Heart right ventricle (tissue), 16 donors: ENCODE results near the gene SARDH. TPM values are rescaled to one million over a fixed set of nuclear protein-coding genes. Genes with fewer than 3 reads are reported as not detected.

Experiments
- ATAC-seq, 8 donors: fragments of 200-7000 bp; cut with Tn5 transposase; one replicate each; pipeline ENCODE4 v1.9.1; 2020; ENCODE audit warnings: mild to moderate bottlenecking in 8 of 8, moderate library complexity in 8 of 8, moderate number of reproducible peaks in 1 of 8
- DNase-seq, 2 donors: peaks; one replicate each; pipeline ENCODE4 v3.0.0-alpha.2; 2020
- H3K27ac ChIP-seq, 10 donors: fragments of 200-600 bp; sonication (generic) in 2 of 10; one replicate each; pipeline versions ENCODE4 v1.5.0 to v1.8.0; 2020 to 2022; ENCODE audit warnings: mild to moderate bottlenecking in 3 of 10
- H3K27me3 ChIP-seq, 7 donors: fragments of 200-600 bp; one replicate each; pipeline ENCODE4 v1.8.0; 2021 to 2022; ENCODE audit warnings: mild to moderate bottlenecking in 2 of 7
- H3K36me3 ChIP-seq, 9 donors: fragments of 200-600 bp; sonication (generic) in 1 of 9; one replicate each; pipeline versions ENCODE4 v1.5.0 to v1.8.0; 2020 to 2022; ENCODE audit warnings: mild to moderate bottlenecking in 2 of 9
- H3K4me1 ChIP-seq, 9 donors: fragments of 200-600 bp; sonication (generic) in 1 of 9; one replicate each; pipeline versions ENCODE4 v1.5.0 to v1.8.0; 2020 to 2022; ENCODE audit warnings: mild to moderate bottlenecking in 4 of 9
- H3K4me3 ChIP-seq, 10 donors: fragments of 200-600 bp; sonication (generic) in 2 of 10; one replicate each; pipeline versions ENCODE4 v1.5.0 to v1.8.0; 2020 to 2022; ENCODE audit warnings: mild to moderate bottlenecking in 7 of 10, moderate library complexity in 2 of 10
- H3K9me3 ChIP-seq, 11 donors: fragments of 200-600 bp in 10 of 11; sonication (generic) in 2 of 11; one replicate each; pipeline versions ENCODE4 v1.5.0 to v1.8.0; 2013 to 2022; ENCODE audit warnings: mild to moderate bottlenecking in 2 of 11, control low read depth in 1 of 11, moderate library complexity in 1 of 11
- WGBS, 2 donors: extraction: QIAGEN DNeasy Blood & Tissue Kit; methylation state at CpG; one replicate each; pipeline ENCODE4 v1.1.7; 2013; ENCODE audit warnings: inconsistent platforms in 1 of 2; 5-methylcytosine and 5-hydroxymethylcytosine counted together
- intact Hi-C, 10 donors: fragments of 100-400 bp; cut with DNase I; formaldehyde crosslinking; loops; one replicate each; pipeline versions ENCODE4 v1.11.1 to v1.14.2; 2022
- polyA plus RNA-seq, 2 donors: library from polyadenylated mRNA; stranded (reverse); fragments of 200-250 nt; gene quantifications; one replicate each; pipeline ENCODE4 v1.2.3, GENCODE V29; 2013
- total RNA-seq, 10 donors: library from RNA; stranded (reverse); fragmentation: NEBNext Ultra II Directional in 3 of 10; extraction: Animal tissue kit (Norgen Biotek cat#: 25700) in 3 of 10; gene quantifications; one replicate each; pipeline versions ENCODE4 v1.2.1 to v1.2.4, GENCODE V29; 2021 to 2023
- TF ChIP-seq, protein P1 (sequence below), 9 donors: fragments of 200-600 bp; sonication (generic) in 2 of 9; IDR thresholded peaks; one replicate each; pipeline versions ENCODE4 v1.5.0 to v1.8.0; 2021 to 2022; ENCODE audit warnings: antibody characterized with exemption in 9 of 9, mild to moderate bottlenecking in 5 of 9, moderate library complexity in 1 of 9
- donor health status: Arrhythmogenic right ventricular cardiomyopathy.
- donor health status: ischemic (EF 13 %, LVEDD 7.1; RV severe dilation, severe dysfunction).
- donor health status: healthy with polysubstance abuse.
- donor health status: DM: no; HTN: yes; CAD: no.
- donor health status: DM: no; HTN: no; CAD: no.
- donor health status: ischemic (EF 25% LVEDD 6.9; RV normal size, moderate dysfunction).
- donor health status: ischemic (EF 25% LVEDD 5.7; RV mildly dilated, moderate dysfunction).
- donor health status: healthy.
- donor health status: DM: yes; HTN: yes; CAD: no.
- donor health status: Ischemic cardiomyopathy.
- donor health status: ischemic (EF 35%, LVEDD 5.7; RV mildly dilated, moderate dysfunction).
- donor health status: nonischemic (EF 11% LVEDD 7.7; RV severe dilation, severe dysfunction).
- donor health status: DM: yes; HTN: yes; CAD: no.
- donor health status: PGD.
- donor health status: ischemic (EF 29% LVEDD 5.4; RV normal size, mild dysfunction).
- donor health status: nonischemic (EF 23%, LVEDD 6.1; RV moderate dilation, normal function).

The SARDH gene
- total and polyA plus RNA-seq, 12 donors, result 0.28 to 1.8 (median 0.53) TPM

GRCh38 chr9:133701981-133702797 is 36.0 kb downstream of the SARDH start:
- Histone ChIP-seq H3K9me3 (no peaks in the 10 kb centered on the region), H3K27me3 (peaks cover 11 to 37% (median 32%) of the 10 kb centered on the region in 7 donors), H3K4me1 (peaks cover 10 to 31% (median 24%) of the 10 kb centered on the region in 9 donors), H3K36me3 (no peaks in the 10 kb centered on the region), H3K4me3 (peak overlapping the region in 8 of 10 donors; percentile 9 to 41 (median 30)), H3K27ac (peak overlapping the region in 2 of 10 donors; percentile 35 to 49)
- intact Hi-C loops, result no loop called here
- WGBS, 2 donors, result 31 to 33% methylated on average over 39 of the region's 39 CpGs
- TF ChIP-seq, protein P1, sequence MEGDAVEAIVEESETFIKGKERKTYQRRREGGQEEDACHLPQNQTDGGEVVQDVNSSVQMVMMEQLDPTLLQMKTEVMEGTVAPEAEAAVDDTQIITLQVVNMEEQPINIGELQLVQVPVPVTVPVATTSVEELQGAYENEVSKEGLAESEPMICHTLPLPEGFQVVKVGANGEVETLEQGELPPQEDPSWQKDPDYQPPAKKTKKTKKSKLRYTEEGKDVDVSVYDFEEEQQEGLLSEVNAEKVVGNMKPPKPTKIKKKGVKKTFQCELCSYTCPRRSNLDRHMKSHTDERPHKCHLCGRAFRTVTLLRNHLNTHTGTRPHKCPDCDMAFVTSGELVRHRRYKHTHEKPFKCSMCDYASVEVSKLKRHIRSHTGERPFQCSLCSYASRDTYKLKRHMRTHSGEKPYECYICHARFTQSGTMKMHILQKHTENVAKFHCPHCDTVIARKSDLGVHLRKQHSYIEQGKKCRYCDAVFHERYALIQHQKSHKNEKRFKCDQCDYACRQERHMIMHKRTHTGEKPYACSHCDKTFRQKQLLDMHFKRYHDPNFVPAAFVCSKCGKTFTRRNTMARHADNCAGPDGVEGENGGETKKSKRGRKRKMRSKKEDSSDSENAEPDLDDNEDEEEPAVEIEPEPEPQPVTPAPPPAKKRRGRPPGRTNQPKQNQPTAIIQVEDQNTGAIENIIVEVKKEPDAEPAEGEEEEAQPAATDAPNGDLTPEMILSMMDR (IDR thresholded peaks at IDR 0.05), result no peak
- ATAC-seq (peak in 7 of 8 donors; percentile 24 to 74 (median 41)), DNase-seq (no peak)

- no peaks in the 10 kb centered on the region for H3K9me3 ChIP-seq
- no peaks in the 10 kb centered on the region for H3K36me3 ChIP-seq
- peaks cover 11 to 40% (median 32%) of the 10 kb centered on the region in 7 donors for H3K27me3 ChIP-seq
- peak overlapping the region in 1 of 10 donors; percentile 47 for H3K27ac ChIP-seq
- peaks cover 9 to 25% (median 17%) of the 10 kb centered on the region in 9 donors for H3K4me1 ChIP-seq
- 67 to 76% methylated on average over 33 of the region's 33 CpGs for WGBS, 2 donors
- no peak overlapping the region for H3K4me3 ChIP-seq
- DNase-seq (no peak), ATAC-seq (peak in 1 of 8 donors; percentile 2)
- intact Hi-C loops, result no loop called here
- TF ChIP-seq, protein P1 (IDR thresholded peaks at IDR 0.05), result no peak
Measured at GRCh38 chr9:133701321-133701980, 36.7 kb downstream of the SARDH start.

- Histone ChIP-seq H3K4me3 (no peak overlapping the region), H3K36me3 (no peaks in the 10 kb centered on the region), H3K27ac (peak overlapping the region in 1 of 10 donors; percentile 47), H3K9me3 (no peaks in the 10 kb centered on the region), H3K4me1 (peaks cover 9 to 25% (median 17%) of the 10 kb centered on the region in 9 donors), H3K27me3 (peaks cover 11 to 40% (median 30%) of the 10 kb centered on the region in 7 donors)
- TF ChIP-seq, protein P1 (IDR thresholded peaks at IDR 0.05), result no peak
- 64 to 69% methylated on average over 4 of the region's 4 CpGs for WGBS, 2 donors
- no peak for DNase-seq
- intact Hi-C loops, result no loop called here
- ATAC-seq, result no peak
Measured at GRCh38 chr9:133700819-133701320, 37.3 kb downstream of the SARDH start.

DNA sequence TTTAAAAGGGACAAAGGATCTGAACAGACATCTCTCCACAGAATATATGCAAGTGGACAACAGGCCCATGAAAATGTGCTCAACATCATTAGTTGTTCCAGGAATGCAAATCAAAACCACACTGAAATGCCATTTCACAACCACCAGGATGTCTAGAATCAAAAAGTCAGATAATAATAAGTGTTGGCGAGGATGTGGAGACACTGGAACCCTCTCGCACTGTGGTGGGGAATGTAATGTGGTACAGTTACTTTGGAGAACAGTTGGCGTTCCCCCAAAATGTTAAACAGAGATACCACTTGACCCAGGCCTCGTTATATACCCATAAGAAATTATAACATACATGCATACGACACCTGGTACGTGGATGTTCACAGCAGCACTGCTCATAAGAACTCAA is 38.6 kb downstream of the SARDH start:
- intact Hi-C loops, result no loop called here
- Histone ChIP-seq H3K27me3 (peaks cover 11 to 40% (median 29%) of the 10 kb centered on the region in 7 donors), H3K4me1 (peaks cover 9 to 25% (median 17%) of the 10 kb centered on the region in 9 donors), H3K9me3 (no peaks in the 10 kb centered on the region), H3K36me3 (no peaks in the 10 kb centered on the region), H3K27ac (no peak overlapping the region), H3K4me3 (no peak overlapping the region)
- no peak for ATAC-seq
- TF ChIP-seq, protein P1 (IDR thresholded peaks at IDR 0.05), result no peak
- WGBS, 2 donors, result 98 to 100% methylated on average over 6 of the region's 6 CpGs
- no peak for DNase-seq
